Stromal cell of bone marrow (primary cell): ENCODE measurements around the gene ADD2.

ENCODE experiments used
- DNase-seq: peaks from one replicate; pipeline ENCODE4 v3.0.0-alpha.2; 2012; ENCODE audit warnings: low read depth

The ADD2 gene

DNA sequence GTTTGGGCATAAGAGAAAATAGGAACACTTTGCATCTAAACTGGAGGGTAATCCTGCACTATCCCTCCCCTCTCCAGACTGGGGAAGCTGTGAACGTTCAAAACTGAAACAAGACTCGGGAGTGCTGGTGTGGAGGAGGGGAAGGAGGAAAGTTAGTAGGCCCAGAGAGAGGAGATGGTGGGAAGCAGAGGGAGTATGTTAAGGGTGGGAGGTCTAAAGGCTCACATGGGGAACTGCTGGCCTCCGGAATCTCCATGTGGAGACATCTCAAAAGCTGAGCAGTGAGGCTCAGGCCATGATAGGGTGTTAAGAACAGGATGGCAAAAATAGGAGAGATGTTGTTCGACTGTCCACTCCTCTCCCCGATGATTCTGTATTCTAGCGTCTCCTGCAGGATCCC is 47.9 kb downstream of the ADD2 start:
- no peak for DNase-seq

DNA sequence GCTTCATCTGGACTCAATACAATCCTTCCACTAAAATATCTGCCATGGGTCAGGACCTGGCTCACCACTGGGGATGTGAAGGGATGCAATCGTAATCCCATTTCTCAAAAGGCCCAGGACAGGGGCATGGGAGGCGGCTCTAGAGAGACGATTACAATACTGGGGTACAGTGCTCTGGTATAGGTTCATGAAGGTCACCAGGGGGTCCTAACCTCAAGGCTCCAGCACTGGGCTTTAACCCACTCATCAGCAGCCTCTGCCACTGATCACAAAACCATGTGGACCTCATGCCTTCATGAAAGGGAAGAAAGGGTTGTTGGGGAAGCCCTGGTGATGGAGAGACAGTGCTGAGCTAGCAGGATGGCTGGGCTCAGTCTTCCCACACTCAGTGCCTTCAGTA is 48.8 kb downstream of the ADD2 start:
- no peak for DNase-seq

DNA sequence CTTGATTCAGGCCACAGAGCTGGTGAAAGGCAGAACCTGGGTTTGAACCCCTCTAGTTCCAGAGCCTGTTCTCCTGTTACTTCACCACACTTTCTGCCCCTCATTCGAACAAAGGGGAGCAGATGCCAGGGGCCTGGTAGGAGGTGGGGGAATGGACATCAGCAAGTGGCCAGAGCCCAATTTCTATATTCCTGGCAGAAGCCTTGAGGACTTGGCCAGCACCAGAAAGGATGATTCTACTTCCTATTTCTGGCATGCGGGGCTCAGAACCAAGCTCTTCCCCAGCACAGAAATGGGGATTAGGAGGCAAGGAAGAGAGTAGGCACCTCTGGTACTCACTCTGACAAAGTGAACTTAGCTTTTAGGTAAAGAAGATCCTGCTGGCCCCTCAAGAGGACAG is 49.3 kb downstream of the ADD2 start:
- no peak for DNase-seq

DNA sequence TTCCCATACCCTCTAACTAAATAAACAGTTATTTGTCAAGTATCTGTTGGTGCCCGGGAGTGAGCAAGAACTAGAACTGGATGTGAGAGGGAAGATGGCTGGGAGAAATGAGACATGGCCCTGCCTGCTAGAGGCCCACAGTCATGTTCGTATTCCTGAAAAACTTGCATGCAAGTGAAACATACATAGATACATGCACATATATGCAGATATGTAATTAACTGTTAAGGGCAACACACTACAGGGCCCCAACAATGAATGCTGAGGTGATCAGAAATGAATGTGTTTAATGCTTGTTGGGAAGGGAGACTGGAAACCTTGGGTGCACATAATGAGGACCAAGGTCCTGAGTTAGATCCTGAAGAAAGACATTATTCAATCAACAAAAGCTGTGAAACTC is 49.8 kb downstream of the ADD2 start:
- no peak for DNase-seq

DNA sequence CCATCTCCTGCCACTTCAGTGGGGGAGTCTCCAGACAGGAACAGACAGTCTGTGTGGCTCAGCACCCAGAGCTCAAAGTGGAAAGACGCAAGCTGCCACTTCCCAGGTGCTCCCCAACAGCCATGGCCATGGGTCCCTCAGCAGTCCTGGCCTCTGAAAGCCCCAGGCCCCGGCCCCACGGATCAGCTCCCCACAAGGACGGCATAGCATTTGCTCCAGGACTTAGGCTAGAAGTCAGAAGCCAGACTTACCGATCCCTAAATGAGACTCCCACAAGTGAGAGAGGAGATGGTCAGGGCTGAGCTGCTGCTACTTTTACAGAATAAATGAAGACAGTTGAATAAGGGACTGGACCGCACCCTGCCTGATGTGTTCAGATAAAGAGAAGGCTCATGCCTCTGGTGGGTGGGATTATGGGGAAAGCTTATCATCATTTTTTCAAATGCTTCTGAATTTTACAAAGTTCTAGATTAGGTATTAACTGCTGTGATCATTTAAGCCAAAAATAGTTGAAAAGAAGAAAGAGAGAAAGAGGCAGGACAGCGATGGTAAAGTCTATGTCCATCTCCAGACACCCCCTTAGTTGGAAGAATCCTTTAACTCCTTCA is 50.5 kb downstream of the ADD2 start:
- no peak for DNase-seq

DNA sequence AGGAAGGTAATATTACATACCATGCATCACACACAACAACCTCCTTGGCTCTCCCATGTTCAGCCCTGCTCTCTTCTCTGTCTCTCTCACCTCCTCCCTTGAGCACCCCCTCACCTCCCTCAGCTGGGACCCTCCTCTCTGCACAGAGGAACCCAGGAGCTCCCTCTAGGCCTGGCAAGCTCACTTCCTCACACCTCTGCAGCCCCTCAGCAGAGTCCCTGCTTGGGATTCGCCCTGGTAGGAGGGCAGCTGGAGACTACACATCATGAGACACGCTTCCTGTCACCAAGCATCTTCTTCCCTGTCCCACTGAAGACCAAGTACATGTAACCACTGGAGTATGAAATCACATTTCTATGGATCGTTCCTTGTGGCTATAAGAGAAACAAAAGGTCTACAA is 51.0 kb downstream of the ADD2 start:
- no peak for DNase-seq

DNA sequence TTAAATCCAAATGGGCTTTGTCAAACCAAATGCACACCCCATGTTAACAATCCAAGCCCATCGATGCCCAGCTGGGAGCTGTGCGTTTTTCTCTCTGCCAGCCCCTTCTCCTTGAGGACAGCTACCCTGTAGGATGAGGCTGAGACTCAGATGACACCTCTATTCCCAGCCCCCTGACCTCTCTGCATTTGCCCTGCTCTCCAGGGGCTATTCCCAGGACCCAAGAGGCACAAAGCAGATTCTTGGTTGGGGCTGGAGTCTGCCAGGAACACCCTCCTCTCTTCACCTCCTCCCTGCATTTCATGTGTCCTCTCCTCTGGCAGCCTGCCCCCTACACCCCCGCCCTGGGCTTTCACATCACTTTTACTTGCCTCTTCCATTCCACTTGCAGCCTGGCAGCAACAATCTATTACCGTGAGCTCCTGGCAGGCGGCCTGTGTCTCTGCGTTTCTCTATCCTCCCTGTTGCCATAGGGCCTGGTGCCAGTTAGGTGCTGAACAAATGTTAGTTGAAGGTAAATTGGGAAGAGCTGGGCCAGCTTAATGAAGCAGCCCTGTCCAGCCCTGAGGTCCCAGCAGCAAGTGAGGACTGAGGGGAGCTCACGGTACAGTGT is 51.8 kb downstream of the ADD2 start:
- no peak for DNase-seq

DNA sequence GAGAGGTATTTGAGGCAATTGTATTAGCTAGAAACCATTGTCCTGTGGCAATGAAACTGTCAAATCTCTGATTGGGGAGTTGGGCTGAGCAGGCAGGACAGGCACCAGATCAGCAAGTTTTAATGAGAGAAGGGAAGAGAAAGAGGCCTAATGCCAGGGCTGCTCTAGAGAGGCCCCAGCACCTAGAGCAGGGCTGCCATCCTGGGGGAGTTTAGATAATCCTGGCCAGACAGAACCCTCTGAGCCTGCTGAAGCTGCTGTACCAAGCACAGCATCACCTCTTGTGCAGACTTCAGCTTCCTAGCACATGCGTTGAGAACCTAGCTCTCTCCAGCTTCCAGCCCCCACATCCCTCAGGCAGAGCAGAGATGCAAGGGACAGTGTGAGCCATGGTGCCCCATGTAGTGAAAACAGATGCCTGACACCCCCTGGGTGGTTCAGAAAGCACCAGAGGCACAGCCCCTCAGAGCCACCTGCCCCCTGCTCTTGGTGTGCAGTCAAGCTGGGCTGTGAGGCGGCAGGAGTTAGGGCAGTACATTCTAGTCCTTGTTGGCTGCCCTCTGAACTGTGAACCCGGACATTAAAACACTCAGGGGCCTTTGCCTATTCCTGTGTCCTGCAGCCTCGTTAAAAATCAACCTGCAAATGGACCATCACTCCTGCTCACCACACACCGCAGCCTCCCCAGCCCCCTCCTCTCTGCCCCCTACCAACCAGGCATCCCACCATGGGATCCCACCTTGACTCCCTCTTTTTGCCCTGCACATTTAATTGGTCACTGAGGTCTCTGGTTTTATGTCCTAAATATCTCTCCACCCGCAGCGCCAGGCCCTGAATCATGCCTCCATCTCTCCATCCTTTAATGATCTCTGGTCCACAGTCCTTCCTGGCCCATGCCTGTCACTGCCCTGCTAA is 52.7 kb downstream of the ADD2 start:
- DNase-seq = no peak

DNA sequence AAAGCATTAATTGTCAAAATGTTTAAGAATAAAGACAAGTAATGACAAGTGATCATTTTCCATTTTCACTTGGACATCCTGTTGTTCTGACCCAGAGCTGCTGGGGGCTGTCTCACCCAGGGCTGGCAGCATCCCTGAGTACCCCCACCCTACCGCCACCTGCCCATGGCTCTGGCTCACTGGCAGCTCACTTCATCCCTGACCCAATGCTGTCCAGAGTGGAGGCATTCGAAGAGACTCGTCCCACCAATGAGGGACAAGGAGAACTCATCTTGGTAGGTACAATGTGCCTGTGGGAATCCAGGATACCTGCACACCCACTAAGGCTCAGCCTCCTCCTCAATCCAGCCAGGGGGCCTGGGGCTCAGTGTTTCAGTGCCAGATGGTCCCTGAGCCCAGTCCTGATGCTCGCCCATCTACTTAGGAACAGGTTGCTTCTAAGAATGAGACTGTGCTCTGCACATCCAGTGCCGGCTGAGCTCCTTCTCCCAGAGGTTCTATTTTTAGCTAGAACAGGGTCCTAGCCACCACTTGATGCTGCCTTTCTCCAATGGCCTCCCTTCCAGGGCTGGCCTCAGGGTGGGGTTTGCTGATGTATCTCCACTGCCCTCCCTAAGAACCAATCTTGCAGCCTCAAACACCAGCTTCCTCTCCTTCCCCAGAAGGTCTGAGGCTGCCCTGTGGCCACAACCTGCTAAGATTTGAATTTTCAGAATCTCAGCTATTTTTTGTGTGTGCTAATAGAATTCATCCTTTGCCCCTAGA is 53.7 kb downstream of the ADD2 start:
- DNase-seq = no peak

DNA sequence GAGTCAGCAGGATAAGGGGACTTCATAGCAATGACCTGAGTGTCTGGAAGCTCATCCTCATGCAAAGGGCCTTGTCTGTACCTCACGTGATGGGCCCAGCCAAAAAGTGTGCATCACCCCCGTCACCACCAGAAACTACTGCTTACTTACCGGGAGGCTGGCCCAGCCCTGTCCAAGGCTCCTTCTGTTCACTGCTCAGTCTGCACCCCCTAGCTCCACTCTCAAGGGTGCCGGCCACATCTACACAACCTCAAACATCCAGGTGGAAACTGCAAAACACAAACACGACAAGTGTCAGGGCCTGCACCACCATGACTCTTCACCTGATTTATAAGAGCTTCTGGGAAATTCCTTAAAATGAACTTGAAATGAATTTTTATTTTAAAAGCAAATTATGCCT is 55.1 kb downstream of the ADD2 start:
- no peak for DNase-seq

DNA sequence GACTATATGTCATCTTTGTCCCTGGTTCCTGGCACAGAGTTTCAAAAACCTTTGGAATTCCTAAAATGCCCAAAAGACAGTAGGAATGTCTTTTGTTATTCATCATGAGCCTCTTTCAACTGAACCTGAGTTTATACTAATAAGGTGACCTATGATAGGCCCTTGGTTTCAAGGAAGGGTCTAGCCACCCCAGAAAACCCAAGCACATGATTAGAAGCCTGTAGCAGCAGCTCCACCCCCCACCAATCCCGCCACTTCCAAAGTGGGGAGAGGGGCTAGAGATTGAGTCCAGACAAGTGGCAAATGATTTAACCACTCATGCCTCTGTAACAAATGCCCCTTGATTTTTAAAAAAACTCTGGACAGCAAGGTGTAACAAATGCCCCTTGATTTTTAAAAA is 56.8 kb downstream of the ADD2 start:
- no peak for DNase-seq

DNA sequence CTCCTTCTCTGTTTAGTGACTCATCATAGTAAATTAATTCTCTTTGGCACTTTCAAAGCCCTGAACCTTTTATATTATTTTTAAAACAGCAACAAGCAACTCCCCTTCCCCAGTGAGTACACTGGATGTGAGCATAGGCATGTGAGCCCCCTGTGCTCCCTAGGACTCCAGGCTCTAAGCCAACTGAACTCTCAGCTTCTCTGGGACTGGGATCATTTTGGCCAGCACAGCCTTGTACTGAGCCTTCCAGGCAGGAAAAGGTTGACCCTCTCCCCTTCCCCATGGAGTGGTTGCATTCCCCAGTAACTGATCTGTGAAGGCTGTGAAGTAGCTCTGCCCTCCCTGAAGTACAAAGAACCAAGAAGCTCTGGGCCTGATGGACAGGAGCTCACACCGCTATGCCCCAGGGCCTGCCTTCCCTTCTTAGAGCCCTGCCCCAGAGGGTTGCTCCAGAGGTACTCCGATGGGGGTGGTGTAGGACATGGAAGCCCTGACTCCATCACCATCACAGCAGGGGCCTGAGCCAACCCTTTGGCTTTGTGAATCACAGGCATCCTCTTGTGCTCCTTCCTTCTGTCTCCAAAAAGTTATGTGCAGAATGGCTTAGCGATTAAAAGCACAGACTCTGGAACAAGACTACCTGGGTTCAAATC is 57.8 kb downstream of the ADD2 start:
- DNase-seq = no peak

DNA sequence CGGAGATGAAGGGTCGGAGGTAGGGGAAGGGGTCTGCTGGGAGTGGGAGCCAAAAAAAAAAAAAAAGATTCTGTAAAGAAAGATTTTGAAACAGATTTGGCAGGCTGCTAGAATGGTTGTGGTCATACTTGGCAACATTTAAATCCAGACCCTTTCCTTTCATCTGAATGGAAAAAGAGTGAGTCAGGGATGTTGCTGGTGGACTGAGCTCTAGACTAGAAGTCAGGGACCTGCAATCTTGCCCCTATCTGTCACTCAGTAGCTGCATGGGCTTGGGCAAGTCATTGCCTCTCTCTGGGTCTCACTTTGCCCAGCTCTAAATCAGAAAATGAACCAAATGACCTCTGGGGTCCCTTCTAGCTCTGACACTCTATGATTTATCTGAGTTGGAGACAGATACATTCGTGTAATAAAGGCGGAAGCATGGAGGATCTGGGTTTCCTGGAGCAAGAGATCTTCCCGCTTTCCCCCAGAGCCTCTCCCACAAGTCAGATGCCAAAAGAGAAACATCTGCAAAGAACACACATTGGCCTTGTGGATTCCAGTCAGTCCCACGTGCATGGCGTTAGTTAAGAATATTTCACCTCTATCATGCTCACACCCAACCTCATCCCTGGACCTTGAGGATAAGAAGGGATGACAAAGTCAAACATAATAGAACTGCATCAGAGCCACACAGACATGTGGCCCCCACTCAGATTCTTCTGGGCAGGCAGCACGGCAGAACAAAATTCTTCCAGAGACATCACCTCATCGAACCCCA is 58.5 kb downstream of the ADD2 start:
- DNase-seq = no peak

DNA sequence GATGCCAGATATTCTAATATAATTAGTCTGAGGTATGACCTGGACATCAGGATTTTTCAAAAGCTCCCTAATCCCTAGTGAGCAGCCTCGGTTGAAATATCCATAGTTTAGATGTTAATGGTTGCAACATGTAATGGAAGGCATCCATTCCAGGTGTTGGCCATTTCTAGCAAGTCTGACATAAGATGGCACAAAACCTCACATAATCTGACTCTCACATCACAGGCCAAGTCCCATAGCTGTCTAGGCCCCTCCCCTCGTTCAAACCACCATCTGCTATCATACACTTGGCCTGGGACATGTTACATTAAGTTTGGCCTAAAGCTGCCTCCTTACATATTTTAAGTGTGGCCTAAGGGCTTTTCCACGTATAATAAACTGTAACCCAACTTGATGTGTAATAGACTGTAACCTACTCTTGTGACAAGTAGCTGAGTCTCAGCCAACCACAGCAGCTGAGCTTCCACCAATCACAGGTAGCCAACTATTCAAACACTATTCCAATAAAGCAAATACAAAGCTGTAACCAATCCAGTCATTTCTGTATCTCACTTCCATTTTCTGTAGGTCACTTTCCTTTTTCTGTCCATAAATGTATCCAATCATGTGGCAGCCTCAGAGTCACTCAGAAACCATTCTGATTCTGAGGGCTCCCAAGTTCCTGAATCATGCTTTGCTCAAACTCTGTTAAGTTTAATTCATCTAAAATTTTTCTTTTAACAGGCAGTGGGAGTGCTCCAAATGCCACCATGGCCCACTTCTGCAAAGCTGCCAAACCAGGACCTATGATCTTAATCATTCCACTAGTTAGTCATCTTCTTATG is 59.4 kb downstream of the ADD2 start:
- DNase-seq = no peak

DNA sequence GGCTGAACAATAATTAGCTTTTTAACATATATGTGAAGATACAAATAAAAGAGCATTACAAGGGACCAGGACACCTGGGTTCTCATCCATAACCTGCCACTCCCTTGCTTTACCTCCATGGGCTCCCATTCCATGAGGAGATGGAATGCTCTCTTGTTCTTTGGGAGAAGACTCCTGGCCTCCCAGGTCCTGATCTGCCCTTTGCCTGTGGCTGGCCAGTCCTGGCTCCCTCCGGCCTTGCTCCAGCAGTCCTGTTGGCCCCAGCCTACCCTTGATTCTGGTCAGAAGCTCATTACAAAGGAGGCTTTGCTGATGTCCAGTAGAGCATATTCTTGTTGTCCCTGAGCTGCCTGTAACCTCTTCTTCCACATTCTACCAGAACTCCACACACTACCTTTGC is 60.3 kb downstream of the ADD2 start:
- DNase-seq = no peak

DNA sequence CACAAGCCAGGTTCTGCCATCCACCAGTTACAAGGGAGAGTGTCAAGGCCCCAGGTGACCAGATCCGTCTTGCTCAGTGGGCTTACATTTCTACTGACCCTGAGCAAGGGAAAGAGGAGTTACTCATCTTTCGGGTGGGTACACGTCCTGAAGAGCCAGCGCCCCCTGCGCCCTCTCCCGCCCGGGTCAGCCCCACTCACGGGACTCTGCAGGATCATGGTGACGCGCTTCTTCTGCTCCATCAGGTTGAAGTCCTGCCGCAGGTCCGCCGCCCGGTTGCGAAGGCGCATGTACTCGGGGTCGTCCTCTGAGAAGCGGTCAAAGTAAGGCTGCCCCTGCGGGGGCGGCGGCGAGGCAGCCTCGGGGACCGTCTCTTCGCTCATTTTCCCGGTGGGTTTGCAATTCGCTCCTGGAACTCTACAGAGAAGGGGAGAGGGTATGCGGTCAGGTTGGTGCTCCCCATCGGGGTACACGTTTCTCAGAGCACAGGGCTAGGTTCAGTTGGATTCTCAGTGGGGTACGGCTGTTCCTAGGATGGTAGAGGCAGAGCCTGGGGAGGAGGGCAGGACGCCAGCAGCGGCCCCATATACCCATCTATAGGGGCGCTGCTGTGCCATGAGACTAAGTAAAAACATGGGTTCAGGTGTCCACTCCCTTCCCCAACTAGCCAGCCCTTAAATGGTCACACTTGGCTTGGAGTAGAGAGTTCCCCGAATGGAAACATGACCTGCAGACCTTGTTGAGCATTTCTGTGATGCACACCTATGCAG is 61.8 kb downstream of the ADD2 start:
- no peak for DNase-seq

DNA sequence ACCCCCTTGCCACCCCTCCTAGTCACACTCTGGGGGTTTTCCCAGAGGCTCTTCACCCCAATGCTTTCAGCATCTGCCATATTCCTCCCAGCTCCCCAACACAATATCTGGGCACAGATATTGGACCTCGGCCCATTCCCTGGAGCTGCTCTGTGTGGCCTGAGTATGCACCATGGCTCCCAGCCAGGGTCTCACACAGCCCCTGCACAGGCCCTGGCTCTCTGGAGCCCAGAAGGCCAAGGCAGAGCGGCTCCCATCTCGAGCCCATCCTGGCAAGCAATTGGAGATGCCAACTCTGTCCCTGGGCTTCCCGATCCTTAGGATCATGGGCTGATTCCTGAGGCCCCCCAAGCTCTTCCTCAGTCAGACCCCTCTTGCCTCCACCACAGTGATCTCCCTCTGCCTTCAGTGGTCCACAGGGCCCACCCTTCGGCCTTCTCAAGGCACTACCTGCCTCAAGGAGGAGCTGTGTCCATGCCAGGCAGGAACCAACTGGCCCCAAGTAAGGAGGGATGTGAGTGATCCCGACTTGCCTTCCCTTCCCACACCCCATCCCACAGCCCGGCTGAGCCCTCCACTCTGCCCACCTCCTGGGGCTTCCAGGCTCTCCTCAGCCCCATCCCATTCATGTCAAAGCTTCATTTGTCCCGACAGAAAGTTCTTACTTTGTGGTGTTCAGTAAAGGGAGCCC is 62.7 kb downstream of the ADD2 start:
- no peak for DNase-seq

DNA sequence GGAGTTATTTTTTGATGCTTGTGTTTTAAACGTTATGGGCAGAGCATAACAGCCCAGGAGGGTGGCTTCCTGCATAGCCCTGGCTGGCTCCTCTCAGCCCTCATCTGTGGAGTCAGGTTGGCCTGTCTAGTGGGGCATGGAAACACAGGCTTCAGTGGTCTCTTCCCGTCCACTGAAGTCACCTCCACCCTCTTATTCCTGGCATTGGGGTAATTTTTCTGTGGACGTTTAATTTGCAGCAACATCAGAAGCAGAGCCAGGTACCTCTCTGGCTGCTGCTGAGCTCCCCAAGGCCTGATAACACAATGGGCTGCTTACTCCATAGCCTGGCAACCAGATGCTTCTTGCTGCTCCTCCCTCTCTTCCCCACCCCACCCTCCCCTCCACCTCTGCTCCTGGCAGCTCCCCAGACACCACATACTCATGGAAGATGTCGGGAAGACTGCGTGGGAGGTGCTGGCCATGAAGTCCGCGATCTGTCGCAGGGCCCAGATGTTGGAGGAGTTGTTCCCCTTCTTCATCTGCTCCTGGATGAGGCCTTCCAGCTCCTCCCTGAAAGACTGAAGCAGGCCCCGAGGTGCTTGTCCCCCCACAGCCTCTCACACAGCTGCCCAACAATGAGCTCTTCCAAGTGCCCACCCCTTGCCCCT is 64.0 kb downstream of the ADD2 start:
- no peak for DNase-seq
